ENCODE data around the gene PODXL.

PODXL gene

DNA sequence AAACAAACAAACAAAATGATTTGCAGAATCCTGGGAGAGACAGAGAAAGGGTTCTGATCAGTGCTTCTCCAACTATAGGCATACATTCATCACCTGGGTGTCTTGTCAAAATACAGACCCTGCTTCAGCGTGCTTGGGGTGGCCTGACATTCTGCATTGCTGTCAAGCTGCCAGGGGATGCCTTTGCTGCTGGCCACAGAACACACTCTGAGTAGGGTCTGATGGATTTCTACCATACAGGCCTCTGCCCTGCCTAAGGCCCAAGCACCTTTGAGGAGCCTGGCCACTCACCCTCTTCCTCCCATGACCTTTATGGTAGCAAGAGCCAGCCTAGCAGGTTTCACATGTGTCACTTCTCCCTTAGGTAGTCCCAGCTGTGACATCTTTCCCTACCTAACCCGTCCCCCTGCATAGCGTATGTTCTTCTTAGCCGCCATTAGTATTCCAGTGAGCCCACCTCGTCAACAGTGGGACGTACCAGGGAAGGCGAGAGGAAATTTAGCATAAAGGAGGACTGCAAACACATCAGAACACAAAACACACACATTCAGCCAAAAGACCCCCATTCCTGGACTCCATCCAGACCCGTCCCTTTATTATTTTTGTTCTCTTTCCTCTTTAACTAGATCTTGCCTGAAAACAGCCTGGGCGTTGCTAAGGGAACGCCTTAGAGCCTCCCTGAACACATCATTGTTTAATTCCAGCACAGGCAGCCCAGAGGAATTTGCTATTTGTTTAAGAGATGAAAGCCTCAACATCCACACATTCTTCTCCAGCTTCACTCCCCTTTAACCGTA lies 43.9 kb upstream of the PODXL start:
- H3K4me3 ChIP-seq (replicated peaks; ENCODE audit: low read depth, low read length): no peak overlapping the region
- TF ChIP-seq, protein P1, sequence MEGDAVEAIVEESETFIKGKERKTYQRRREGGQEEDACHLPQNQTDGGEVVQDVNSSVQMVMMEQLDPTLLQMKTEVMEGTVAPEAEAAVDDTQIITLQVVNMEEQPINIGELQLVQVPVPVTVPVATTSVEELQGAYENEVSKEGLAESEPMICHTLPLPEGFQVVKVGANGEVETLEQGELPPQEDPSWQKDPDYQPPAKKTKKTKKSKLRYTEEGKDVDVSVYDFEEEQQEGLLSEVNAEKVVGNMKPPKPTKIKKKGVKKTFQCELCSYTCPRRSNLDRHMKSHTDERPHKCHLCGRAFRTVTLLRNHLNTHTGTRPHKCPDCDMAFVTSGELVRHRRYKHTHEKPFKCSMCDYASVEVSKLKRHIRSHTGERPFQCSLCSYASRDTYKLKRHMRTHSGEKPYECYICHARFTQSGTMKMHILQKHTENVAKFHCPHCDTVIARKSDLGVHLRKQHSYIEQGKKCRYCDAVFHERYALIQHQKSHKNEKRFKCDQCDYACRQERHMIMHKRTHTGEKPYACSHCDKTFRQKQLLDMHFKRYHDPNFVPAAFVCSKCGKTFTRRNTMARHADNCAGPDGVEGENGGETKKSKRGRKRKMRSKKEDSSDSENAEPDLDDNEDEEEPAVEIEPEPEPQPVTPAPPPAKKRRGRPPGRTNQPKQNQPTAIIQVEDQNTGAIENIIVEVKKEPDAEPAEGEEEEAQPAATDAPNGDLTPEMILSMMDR (IDR thresholded peaks at IDR 0.05; ENCODE audit: low read depth, low read length, missing control alignments): no peak
- DNase-seq (ENCODE audit: extremely low read depth, low read depth): no peak

DNA sequence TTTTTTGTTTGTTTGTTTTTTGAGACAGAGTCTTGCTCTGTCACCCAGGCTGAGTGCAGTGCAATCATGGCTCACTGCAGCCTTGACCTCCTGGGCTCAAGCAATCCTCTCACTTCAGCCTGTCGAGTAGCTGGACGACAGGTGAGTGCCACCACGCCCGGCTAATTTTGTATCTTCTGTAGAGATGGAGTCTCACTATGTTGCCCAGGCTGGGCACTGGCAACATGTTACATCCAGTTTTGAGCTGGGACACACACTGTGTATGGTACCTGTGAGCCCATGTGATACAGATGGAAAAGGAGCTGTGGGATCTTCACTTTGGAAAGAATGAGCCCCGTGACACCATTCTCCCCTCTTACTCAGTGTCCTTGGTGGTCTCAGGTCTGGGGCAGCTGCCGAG lies 40.4 kb upstream of the PODXL start:
- H3K4me3 ChIP-seq (replicated peaks; ENCODE audit: low read depth, low read length): no peak overlapping the region
- no peak for DNase-seq (ENCODE audit: extremely low read depth, low read depth)
- TF ChIP-seq, protein P1 (IDR thresholded peaks at IDR 0.05; ENCODE audit: low read depth, low read length, missing control alignments): no peak

DNA sequence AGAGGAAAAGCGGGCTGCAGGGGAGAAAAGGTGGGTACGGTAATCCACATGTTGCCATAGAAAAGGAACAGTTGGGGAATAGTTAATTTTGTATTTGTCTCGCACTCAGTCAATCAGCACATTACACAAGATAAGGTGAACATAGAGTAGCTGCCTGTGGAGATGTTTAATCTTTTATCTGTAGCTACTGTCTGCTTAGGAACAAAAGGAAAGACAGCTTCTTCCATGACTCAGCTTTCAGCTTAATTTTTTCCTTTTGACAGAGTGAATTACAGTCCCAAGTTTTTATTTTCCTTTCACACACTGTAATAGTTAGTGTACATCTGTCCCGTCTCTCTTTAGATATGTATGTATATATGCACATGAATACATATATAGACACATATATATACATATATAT lies 39.3 kb upstream of the PODXL start:
- DNase-seq (ENCODE audit: extremely low read depth, low read depth): no peak
- no peak overlapping the region for H3K4me3 ChIP-seq (replicated peaks; ENCODE audit: low read depth, low read length)

DNA sequence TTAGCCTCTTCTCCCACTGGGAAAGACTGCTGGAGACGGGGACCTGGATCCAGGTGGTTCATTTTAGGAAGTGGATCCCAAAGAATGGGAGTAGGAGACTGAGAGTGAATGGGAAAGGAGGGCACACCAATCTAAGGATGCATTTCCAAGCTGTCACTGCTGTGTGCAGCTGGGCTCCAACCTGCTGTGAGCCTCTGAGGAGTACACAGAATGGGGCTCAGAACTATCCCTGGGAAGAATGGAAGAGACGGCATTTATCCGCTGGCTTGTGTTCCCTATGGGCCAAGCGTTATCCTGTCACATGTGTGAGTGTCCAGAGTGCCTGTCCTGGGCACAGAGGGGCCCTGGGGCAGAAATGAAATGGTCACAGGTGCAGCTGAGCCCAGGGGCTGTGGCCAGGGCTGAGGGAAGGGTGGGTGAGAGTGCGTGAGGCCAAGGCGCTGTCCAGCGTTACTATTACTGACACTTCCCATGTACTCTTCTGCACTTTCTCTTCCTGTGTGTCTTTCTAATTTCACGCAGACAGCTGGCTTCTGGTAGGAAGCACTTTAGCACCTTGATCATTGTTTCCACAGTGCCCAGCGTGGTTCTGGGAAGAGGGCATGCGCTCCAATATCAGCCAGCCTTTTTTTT lies 35.4 kb upstream of the PODXL start:
- H3K4me3 ChIP-seq (replicated peaks; ENCODE audit: low read depth, low read length): no peak overlapping the region
- TF ChIP-seq, protein P1 (IDR thresholded peaks at IDR 0.05; ENCODE audit: low read depth, low read length, missing control alignments): no peak
- no peak for DNase-seq (ENCODE audit: extremely low read depth, low read depth)

More for the DNA sequence above, 39.3 kb upstream of the PODXL start:
- TF ChIP-seq, protein P1 (IDR thresholded peaks at IDR 0.05; ENCODE audit: low read depth, low read length, missing control alignments): no peak

DNA sequence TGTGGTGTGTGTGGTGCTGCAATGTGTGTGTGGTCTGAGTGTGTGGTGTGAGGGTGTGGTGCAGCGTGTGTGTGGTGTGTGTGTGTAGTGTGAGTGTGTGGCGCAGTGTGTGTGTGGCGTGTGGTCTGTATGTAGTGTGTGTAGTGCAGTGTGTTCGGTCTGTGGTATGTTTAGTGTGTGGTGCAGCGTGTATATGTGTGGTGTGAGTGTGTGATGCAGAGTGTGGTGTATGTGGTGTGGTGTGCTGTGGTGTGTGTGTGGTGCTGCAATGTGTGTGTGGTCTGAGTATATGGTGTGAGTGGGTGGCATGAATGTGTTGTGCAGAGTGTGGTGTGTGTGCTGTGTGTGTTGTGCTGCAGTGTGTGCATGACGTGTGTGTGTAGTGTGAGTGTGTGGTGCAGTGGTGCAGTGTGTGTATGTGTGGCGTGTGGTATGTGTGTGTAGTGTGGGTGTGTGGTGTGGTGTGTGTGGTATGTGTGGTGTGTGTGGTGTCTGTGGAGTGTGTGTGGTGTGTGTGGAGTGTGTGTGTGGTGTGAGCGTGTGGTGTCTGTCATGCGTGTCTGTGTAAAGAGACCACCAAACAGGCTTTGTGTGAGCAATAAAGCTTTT lies 31.0 kb upstream of the PODXL start:
- no peak overlapping the region for H3K4me3 ChIP-seq (replicated peaks; ENCODE audit: low read depth, low read length)
- TF ChIP-seq, protein P1 (IDR thresholded peaks at IDR 0.05; ENCODE audit: low read depth, low read length, missing control alignments): no peak
- no peak for DNase-seq (ENCODE audit: extremely low read depth, low read depth)

DNA sequence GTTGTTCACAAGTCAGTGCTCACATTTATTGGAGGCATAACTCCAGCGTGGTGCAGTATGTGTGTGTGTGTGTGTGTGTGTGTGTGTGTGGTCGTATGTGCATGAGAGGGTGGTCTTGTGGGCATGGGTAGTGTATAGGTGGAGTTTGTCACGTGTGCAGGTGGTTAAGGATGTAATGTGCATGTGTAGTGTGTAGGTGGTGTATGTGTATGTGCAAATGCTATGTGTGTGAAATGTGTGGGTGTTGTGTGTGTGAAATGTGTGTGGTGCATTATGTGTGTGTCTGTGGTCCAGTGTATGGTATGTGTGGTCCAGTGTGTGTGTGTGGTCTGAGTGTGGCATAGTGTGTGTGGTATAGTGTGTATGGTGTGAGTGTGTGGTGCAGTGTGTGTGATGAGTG lies 30.3 kb upstream of the PODXL start:
- no peak overlapping the region for H3K4me3 ChIP-seq (replicated peaks; ENCODE audit: low read depth, low read length)
- TF ChIP-seq, protein P1 (IDR thresholded peaks at IDR 0.05; ENCODE audit: low read depth, low read length, missing control alignments): no peak
- DNase-seq (ENCODE audit: extremely low read depth, low read depth): no peak

Data from HFF-Myc (cell line).